BJ (cell line): ENCODE results near the gene HBQ1. TPM values are rescaled to one million over a fixed set of nuclear protein-coding genes. Genes with fewer than 3 reads are reported as not detected.
"Not testable (repeated sequence)": the region's sequence is repeated elsewhere in the genome, so short reads cannot be mapped to it uniquely, and the experiment has no call there.

Source experiments
- CTCF ChIA-PET: fragments of 350-600 bp; formaldehyde crosslinking; extraction: SDS; loops from one replicate; lab custom pipeline; 2021; ENCODE audit warnings: antibody characterized with exemption, inconsistent platforms; lab: Yijun Ruan, JAX
- POLR2A ChIA-PET: fragments of 300-600 bp; sonication (Branson Sonifier 250); formaldehyde crosslinking; extraction: SDS; loops from one replicate; lab custom pipeline; 2021; ENCODE audit warnings: antibody characterized with exemption; lab: Charles Lee
- DNase-seq: peaks from one replicate; pipeline ENCODE4 v3.0.0-alpha.2; 2011; ENCODE audit warnings: low read depth
- H3K27me3 ChIP-seq: 2 replicates; pipeline ENCODE4 v1.6.0; 2011; ENCODE audit warnings: low read length; ENCODE audit not compliant: control insufficient read depth, insufficient read depth
- H3K36me3 ChIP-seq: 2 replicates; pipeline ENCODE4 v1.5.1; 2011; ENCODE audit warnings: low read length; ENCODE audit not compliant: control insufficient read depth, insufficient read depth
- H3K4me3 ChIP-seq: 2 replicates; pipeline ENCODE4 v1.5.1; 2011; ENCODE audit warnings: low read depth, mild to moderate bottlenecking, control low read depth, low read length
- CTCF ChIP-seq: IDR thresholded peaks from 2 replicates; pipeline ENCODE4 v1.5.1; 2011; ENCODE audit warnings: low read depth, mild to moderate bottlenecking, control low read depth, inconsistent platforms, low read length, moderate library complexity; ENCODE audit not compliant: insufficient read depth
- polyA plus RNA-seq: library from polyadenylated mRNA; depleted of rRNA; stranded (reverse); fragments of >200 nt; gene quantifications from 2 replicates; pipeline ENCODE4 v1.2.3, GENCODE V29; 2011; rRNA removed
- small RNA-seq: library from RNA; depleted of rRNA; stranded (forward); fragments of <200 nt; gene quantifications from one replicate; pipeline ENCODE3, GENCODE V24; 2012; ENCODE audit warnings: low replicate concordance, low read depth; ENCODE audit not compliant: insufficient read length

The HBQ1 gene
- polyA plus RNA-seq, 1 experiment = 0.18 TPM

DNA sequence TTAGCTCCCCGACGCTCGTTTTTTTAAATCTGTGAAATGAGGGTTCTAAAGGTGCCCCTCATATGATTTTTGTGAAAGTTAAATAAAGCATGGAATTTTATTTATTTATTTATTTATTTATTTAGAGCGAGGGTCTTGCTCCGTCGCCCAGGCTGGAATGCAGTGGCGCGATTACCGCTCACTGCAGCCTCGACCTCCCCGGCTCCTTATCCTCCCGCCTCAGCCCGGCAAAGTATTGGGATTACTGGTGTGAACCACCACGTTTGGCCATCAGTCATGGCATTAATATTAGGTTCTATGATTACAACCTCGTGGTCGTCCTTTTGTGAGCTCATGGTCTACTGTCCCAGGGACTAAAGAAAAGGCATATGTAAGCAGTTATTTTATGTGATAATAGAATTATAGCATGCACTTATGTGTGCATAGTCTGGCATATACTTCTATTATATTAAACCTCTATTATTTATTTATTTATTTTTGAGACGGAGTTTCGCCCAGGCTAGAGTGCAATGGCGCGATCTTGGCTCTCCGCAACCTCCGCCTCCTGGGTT is 49.5 kb downstream of the HBQ1 start:
- POLR2A ChIA-PET = no interaction called here
- no peaks in the 10 kb centered on the region for H3K27me3 ChIP-seq
- CTCF ChIA-PET = interaction anchor here (0.8 to 2.6 kb wide), 3 partner anchors 48 to 164 kb away, joined by 3 to 9 read pairs (median 7); partner anchors contain the start of gene AXIN1
- TF ChIP-seq CTCF = no peak
- peak overlapping the region; percentile 81 for H3K4me3 ChIP-seq
- no peak for DNase-seq
- H3K36me3 ChIP-seq = peaks cover 5% of the 10 kb centered on the region

DNA sequence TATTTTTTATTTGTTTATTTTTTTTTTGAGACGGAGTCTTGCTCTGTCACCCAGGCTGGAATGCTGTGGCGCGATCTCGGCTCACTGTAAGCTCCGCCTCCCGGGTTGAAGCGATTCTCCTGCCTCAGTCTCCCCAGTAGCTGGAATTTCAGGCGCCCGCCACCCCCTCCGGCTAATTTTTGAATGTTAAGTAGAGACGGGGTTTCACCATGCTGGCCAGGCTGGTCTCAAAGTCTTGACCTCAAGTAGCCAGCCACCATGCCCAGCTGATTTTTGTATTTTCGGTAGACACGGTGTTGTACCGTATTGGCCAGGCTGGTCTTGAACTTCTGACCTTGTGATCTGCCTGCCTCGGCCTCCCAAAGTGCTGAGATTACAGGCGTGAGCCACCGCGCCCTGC is 50.1 kb downstream of the HBQ1 start:
- POLR2A ChIA-PET, H3K36me3 ChIP-seq, H3K27me3 ChIP-seq, H3K4me3 ChIP-seq, DNase-seq: not testable (repeated sequence)
- CTCF ChIA-PET = interaction anchor here (0.8 to 2.6 kb wide), 2 partner anchors 122 to 164 kb away, joined by 3 to 7 read pairs; partner anchors contain the start of gene AXIN1

Small RNA genes within 50 kb of the gene (small RNA-seq; reads per million reads assigned to genes)
- not detected for gene RF00019

Other genes with a start within 250 kb of the HBQ1 start
- 14.3 and 14.6 TPM in 2 replicates for gene POLR3K, start 126.9 kb upstream of the HBQ1 start, polyA plus RNA-seq
- gene SNRNP25, start 126.6 kb upstream of the HBQ1 start, polyA plus RNA-seq = 23.6 and 34.6 TPM in 2 replicates
- 47.9 and 94.2 TPM in 2 replicates for gene RHBDF1, start 107.8 kb upstream of the HBQ1 start, polyA plus RNA-seq
- 73.3 and 117 TPM in 2 replicates for gene MPG, start 102.2 kb upstream of the HBQ1 start, polyA plus RNA-seq
- gene NPRL3, start 41.8 kb upstream of the HBQ1 start, polyA plus RNA-seq = 7.7 and 17.9 TPM in 2 replicates
- gene HBZ, start 27.8 kb upstream of the HBQ1 start, polyA plus RNA-seq = not detected in 2 replicates
- gene HBM, start 14.5 kb upstream of the HBQ1 start, polyA plus RNA-seq = not detected in 2 replicates
- 0.17 TPM in 1 of 2 replicates, not detected in the other for gene HBA2, start 7.6 kb upstream of the HBQ1 start, polyA plus RNA-seq
- 0.20 TPM in 1 of 2 replicates, not detected in the other for gene HBA1, start 3.8 kb upstream of the HBQ1 start, polyA plus RNA-seq
- gene LUC7L, start 49.0 kb downstream of the HBQ1 start, polyA plus RNA-seq = 23.3 and 29.1 TPM in 2 replicates
- gene FAM234A, start 54.4 kb downstream of the HBQ1 start, polyA plus RNA-seq = 39.4 and 75.5 TPM in 2 replicates
- gene RGS11, start 95.5 kb downstream of the HBQ1 start, polyA plus RNA-seq = 1.1 and 2.2 TPM in 2 replicates
- 0.22 and 0.51 TPM in 2 replicates for gene ARHGDIG, start 100.1 kb downstream of the HBQ1 start, polyA plus RNA-seq
- 0.13 TPM in 1 of 2 replicates, not detected in the other for gene PDIA2, start 102.7 kb downstream of the HBQ1 start, polyA plus RNA-seq
- 4.0 and 4.3 TPM in 2 replicates for gene AXIN1, start 172.3 kb downstream of the HBQ1 start, polyA plus RNA-seq
- 143 and 188 TPM in 2 replicates for gene MRPL28, start 190.1 kb downstream of the HBQ1 start, polyA plus RNA-seq
- 65.2 and 131 TPM in 2 replicates for gene PGAP6, start 201.5 kb downstream of the HBQ1 start, polyA plus RNA-seq
- 227 and 290 TPM in 2 replicates for gene NME4, start 216.7 kb downstream of the HBQ1 start, polyA plus RNA-seq
- gene DECR2, start 221.4 kb downstream of the HBQ1 start, polyA plus RNA-seq = 14.7 and 23.6 TPM in 2 replicates
- 8.6 and 13.3 TPM in 2 replicates for gene RAB11FIP3, start 245.2 kb downstream of the HBQ1 start, polyA plus RNA-seq